Trophoblast cell (in vitro differentiated cells and primary cell): ENCODE data around the gene TACC3.

Source experiments
- DNase-seq, 2 donors: peaks; one replicate each; pipeline ENCODE4 v3.0.0-alpha.2; 2016
- H2AFZ ChIP-seq: 2 replicates; pipeline ENCODE4 v1.6.1; 2013; ENCODE audit warnings: low read length, moderate library complexity, mild to moderate bottlenecking; ENCODE audit not compliant: insufficient read depth, poor library complexity
- H2AK5ac ChIP-seq: 2 replicates; pipeline ENCODE4 v1.6.1; 2013; ENCODE audit warnings: mild to moderate bottlenecking, low read length
- H2BK120ac ChIP-seq: 2 replicates; pipeline ENCODE4 v1.6.1; 2013; ENCODE audit warnings: low read length, mild to moderate bottlenecking, moderate library complexity; ENCODE audit not compliant: insufficient read depth, poor library complexity
- H2BK12ac ChIP-seq: 2 replicates; pipeline ENCODE4 v1.6.1; 2013; ENCODE audit warnings: mild to moderate bottlenecking, low read length, moderate library complexity
- H2BK5ac ChIP-seq: 2 replicates; pipeline ENCODE4 v1.6.1; 2013; ENCODE audit warnings: low read length, low read depth, moderate library complexity, mild to moderate bottlenecking; ENCODE audit not compliant: poor library complexity
- H3K14ac ChIP-seq: 2 replicates; pipeline ENCODE4 v1.6.1; 2013; ENCODE audit warnings: mild to moderate bottlenecking, low read length
- H3K18ac ChIP-seq: 2 replicates; pipeline ENCODE4 v1.6.1; 2013; ENCODE audit warnings: mild to moderate bottlenecking, low read length
- H3K23ac ChIP-seq: 2 replicates; pipeline ENCODE4 v1.6.1; 2013; ENCODE audit warnings: low read length
- H3K27ac ChIP-seq: 2 replicates; pipeline ENCODE4 v1.5.1; 2013; ENCODE audit warnings: low read depth, mild to moderate bottlenecking, inconsistent platforms, low read length, moderate library complexity
- H3K27me3 ChIP-seq: 2 replicates; pipeline ENCODE4 v1.6.1; 2013; ENCODE audit warnings: inconsistent platforms, mild to moderate bottlenecking, low read length, moderate library complexity; ENCODE audit not compliant: insufficient read depth
- H3K36me3 ChIP-seq, 2 experiments: 1 replicate in 1 of 2; 2 replicates in 1 of 2; pipeline ENCODE4 v1.6.1; 2013; ENCODE audit warnings: low read length in 2 of 2, mild to moderate bottlenecking in 2 of 2, moderate library complexity in 1 of 2; ENCODE audit not compliant: insufficient read depth in 2 of 2, control insufficient read depth in 1 of 2
- H3K4ac ChIP-seq: 2 replicates; pipeline ENCODE4 v1.6.1; 2013; ENCODE audit warnings: low read depth, mild to moderate bottlenecking, low read length, moderate library complexity
- H3K4me1 ChIP-seq, 2 experiments: 1 replicate in 1 of 2; 2 replicates in 1 of 2; pipeline ENCODE4 v1.6.1; 2013; ENCODE audit warnings: low read length in 2 of 2, mild to moderate bottlenecking in 2 of 2, moderate library complexity in 1 of 2; ENCODE audit not compliant: insufficient read depth in 2 of 2, control insufficient read depth in 1 of 2
- H3K4me2 ChIP-seq: 2 replicates; pipeline ENCODE4 v1.6.1; 2013; ENCODE audit warnings: inconsistent platforms, mild to moderate bottlenecking, low read length, moderate library complexity
- H3K4me3 ChIP-seq: 2 replicates; pipeline ENCODE4 v1.5.1; 2013; ENCODE audit warnings: mild to moderate bottlenecking, low read depth, low read length, inconsistent platforms
- H3K79me1 ChIP-seq: one replicate; pipeline ENCODE4 v1.6.1; 2013; ENCODE audit warnings: low read length
- H3K79me2 ChIP-seq: 2 replicates; pipeline ENCODE4 v1.6.1; 2013; ENCODE audit warnings: low read length, mild to moderate bottlenecking; ENCODE audit not compliant: control insufficient read depth, insufficient read depth, poor library complexity
- H3K9ac ChIP-seq: 2 replicates; pipeline ENCODE4 v1.6.1; 2013; ENCODE audit warnings: mild to moderate bottlenecking, low read length
- H3K9me3 ChIP-seq: 2 replicates; pipeline ENCODE4 v1.6.1; 2013; ENCODE audit warnings: low read depth, mild to moderate bottlenecking, control low read depth, inconsistent platforms, low read length; ENCODE audit not compliant: insufficient read depth
- H4K12ac ChIP-seq: 2 replicates; pipeline ENCODE4 v1.6.1; 2013; ENCODE audit warnings: low read depth, mild to moderate bottlenecking, low read length, moderate library complexity
- H4K8ac ChIP-seq: 2 replicates; pipeline ENCODE4 v1.6.1; 2013; ENCODE audit warnings: low read depth, mild to moderate bottlenecking, low read length, moderate library complexity
- H4K91ac ChIP-seq: one replicate; pipeline ENCODE4 v1.6.1; 2013; ENCODE audit warnings: low read depth, mild to moderate bottlenecking, low read length, moderate library complexity
- WGBS: extraction: QIAGEN DNeasy Blood & Tissue Kit; methylation state at CpG from one replicate; pipeline ENCODE4 v1.1.7; 2013; ENCODE audit warnings: missing lambda C conversion rate; ENCODE audit not compliant: insufficient read length, insufficient coverage; ENCODE audit errors: extremely low coverage; 5-methylcytosine and 5-hydroxymethylcytosine counted together

TACC3 gene

DNA sequence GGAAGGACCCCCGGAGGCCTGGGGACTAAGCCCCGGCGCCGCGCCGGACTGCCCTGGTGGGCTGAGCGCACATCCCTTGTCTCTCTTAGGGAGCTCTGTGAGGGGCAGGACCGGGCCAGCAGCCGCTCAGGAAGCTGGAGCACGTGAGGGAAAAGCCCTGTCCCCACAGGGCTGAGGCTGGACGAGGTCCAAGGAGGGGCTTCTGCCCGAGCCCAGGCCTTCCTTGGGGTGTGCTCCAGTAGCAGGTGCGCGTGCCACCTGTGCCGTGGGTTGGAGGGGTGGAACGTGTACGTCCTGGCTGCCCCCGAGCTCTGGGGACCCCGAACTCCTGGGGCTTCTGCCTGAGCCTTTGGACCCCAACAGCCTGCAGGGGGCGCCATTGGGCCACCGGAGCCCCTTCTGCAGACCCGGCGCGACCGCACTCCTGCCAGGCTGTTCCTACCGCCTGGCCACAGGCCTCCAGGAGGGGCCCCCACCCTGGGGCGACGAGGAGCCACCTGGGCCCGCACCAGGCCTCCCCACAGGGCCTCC is 27.2 kb downstream of the TACC3 start:
- H3K79me2 ChIP-seq = no peaks in the 10 kb centered on the region
- no peaks in the 10 kb centered on the region for H3K27me3 ChIP-seq
- H3K9ac ChIP-seq = no peak overlapping the region
- H3K4me3 ChIP-seq = no peak overlapping the region
- no peak overlapping the region for H4K91ac ChIP-seq
- H3K27ac ChIP-seq = no peak overlapping the region
- H2BK120ac ChIP-seq = no peak overlapping the region
- no peak overlapping the region for H3K4ac ChIP-seq
- no peak overlapping the region for H2AK5ac ChIP-seq
- no peaks in the 10 kb centered on the region for H3K9me3 ChIP-seq
- H3K4me2 ChIP-seq = peak overlapping the region; percentile 31
- H3K79me1 ChIP-seq = no peaks in the 10 kb centered on the region
- no peak overlapping the region for H3K14ac ChIP-seq
- no peak overlapping the region for H4K12ac ChIP-seq
- H2BK5ac ChIP-seq = no peak overlapping the region
- no peak overlapping the region for H3K23ac ChIP-seq
- peaks cover 0 to 3% of the 10 kb centered on the region in 2 experiments for H3K4me1 ChIP-seq
- peaks cover 15 to 16% of the 10 kb centered on the region in 2 experiments for H3K36me3 ChIP-seq
- H2BK12ac ChIP-seq = no peak overlapping the region
- no peak overlapping the region for H3K18ac ChIP-seq
- peak; percentile 24 to 66 for DNase-seq
- WGBS = no CpG with 5 or more reads among the region's 29 CpGs
- no peak overlapping the region for H4K8ac ChIP-seq
- no peak overlapping the region for H2AFZ ChIP-seq

DNA sequence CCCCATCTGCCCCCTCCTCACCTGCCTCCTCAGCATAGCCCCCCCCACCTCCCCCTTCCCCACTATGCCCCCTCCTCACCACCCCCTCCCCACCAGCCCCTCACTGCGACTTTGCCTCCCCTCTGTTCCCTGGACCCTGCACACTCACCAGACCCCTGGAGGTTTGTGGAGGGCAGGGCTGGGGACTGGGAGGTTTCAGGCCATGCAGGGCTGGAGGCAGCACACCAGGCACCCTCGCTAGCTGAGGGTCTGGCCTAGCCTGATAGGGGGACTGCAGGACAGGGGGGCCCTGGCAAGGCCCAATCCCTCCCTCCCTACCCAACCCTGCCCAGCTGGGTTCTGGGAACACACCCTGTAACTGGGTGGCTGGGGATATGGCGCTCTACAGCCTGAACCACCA is 28.0 kb downstream of the TACC3 start:
- no peak overlapping the region for H2AK5ac ChIP-seq
- H3K14ac ChIP-seq = no peak overlapping the region
- no peaks in the 10 kb centered on the region for H3K9me3 ChIP-seq

DNA sequence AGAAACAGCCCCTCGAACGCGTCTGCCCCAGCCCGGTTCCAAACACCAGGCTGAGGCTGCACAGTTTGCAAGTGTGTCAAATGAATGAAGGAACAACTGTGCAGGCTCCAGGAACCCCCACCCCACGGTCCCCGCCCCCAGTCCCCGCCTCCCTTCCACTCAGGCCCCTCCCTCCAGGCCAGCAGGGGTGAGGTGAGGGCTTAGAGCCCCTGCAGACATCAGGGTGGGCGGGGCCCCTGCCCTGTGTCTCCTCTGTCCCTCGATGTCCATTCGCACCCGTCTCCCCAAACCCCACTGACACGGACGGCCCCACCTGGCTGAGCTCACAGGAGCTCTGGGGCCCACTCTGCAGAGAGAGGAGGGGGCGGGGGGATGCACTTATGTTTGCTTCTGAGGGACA is 28.5 kb downstream of the TACC3 start:
- no peaks in the 10 kb centered on the region for H3K79me1 ChIP-seq
- H3K4me3 ChIP-seq = no peak overlapping the region
- H4K8ac ChIP-seq = no peak overlapping the region
- no peaks in the 10 kb centered on the region for H3K79me2 ChIP-seq
- no peak overlapping the region for H4K12ac ChIP-seq
- H3K27ac ChIP-seq = no peak overlapping the region
- DNase-seq = no peak
- H3K4ac ChIP-seq = no peak overlapping the region
- H3K4me1 ChIP-seq = peaks cover 0 to 3% of the 10 kb centered on the region in 2 experiments
- no peaks in the 10 kb centered on the region for H3K9me3 ChIP-seq
- no peak overlapping the region for H3K14ac ChIP-seq
- H2BK12ac ChIP-seq = no peak overlapping the region
- H3K9ac ChIP-seq = no peak overlapping the region
- H3K4me2 ChIP-seq = no peak overlapping the region
- H2AK5ac ChIP-seq = no peak overlapping the region
- WGBS = no CpG with 5 or more reads among the region's 14 CpGs
- H2AFZ ChIP-seq = no peak overlapping the region
- H3K23ac ChIP-seq = no peak overlapping the region
- no peak overlapping the region for H4K91ac ChIP-seq
- H3K27me3 ChIP-seq = no peaks in the 10 kb centered on the region
- H2BK5ac ChIP-seq = no peak overlapping the region
- no peak overlapping the region for H3K18ac ChIP-seq
- no peak overlapping the region for H2BK120ac ChIP-seq
- H3K36me3 ChIP-seq = peaks cover 3% of the 10 kb centered on the region in 2 experiments

More for the DNA sequence above, 28.0 kb downstream of the TACC3 start:
- no peaks in the 10 kb centered on the region for H3K27me3 ChIP-seq
- H4K91ac ChIP-seq = no peak overlapping the region
- peaks cover 7 to 8% of the 10 kb centered on the region in 2 experiments for H3K36me3 ChIP-seq
- no peak overlapping the region for H3K23ac ChIP-seq
- H4K8ac ChIP-seq = no peak overlapping the region
- H3K4me2 ChIP-seq = no peak overlapping the region
- H3K4me1 ChIP-seq = peaks cover 0 to 3% of the 10 kb centered on the region in 2 experiments
- H3K27ac ChIP-seq = no peak overlapping the region
- H3K4me3 ChIP-seq = no peak overlapping the region
- H3K9ac ChIP-seq = no peak overlapping the region
- no peak overlapping the region for H3K18ac ChIP-seq
- H2BK5ac ChIP-seq = no peak overlapping the region
- no peak overlapping the region for H2BK120ac ChIP-seq
- WGBS = no CpG with 5 or more reads among the region's 3 CpGs
- H3K79me1 ChIP-seq = no peaks in the 10 kb centered on the region
- no peak overlapping the region for H3K4ac ChIP-seq
- DNase-seq = no peak
- no peak overlapping the region for H2AFZ ChIP-seq
- H2BK12ac ChIP-seq = no peak overlapping the region
- no peak overlapping the region for H4K12ac ChIP-seq
- H3K79me2 ChIP-seq = no peaks in the 10 kb centered on the region

DNA sequence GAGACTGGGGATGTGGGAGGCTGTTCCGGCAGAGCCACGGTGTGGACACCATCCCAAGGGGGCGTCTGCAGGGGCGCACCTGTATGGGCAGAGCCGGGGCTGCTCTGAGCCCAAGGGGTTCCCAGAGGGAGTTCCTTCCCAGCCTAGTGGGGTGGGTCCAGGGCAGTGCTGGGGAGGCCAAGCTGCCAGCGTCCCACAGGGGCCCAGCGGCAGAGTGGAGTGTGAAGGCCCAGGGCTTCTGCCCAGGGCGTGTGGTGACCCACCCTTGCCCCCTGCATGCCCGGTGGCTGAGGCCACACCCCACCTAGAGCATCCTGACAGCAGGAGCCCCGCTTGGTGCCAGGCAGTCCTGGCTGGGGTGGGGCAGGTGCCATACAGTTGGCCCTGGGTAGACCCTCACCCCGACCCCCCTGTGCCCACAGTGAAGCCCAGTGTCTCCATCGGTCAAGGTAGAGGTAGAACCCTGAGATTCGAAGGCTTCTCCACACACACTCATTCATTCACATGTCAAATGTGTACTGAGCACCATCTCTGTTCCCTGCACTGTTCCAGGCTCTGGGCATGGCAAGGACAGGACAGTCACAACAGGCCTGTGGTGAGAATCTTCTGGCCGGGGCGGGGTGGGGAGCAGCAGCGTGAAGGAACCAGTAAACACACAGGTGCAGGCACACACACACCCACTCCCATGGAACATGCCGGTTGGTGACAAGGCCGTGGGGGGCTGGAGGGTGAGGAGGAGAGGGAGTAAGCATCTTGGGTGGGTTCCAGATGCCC is 29.2 kb downstream of the TACC3 start:
- no peak for DNase-seq
- no peak overlapping the region for H4K8ac ChIP-seq
- WGBS = no CpG with 5 or more reads among the region's 18 CpGs
- no peak overlapping the region for H4K12ac ChIP-seq
- H3K4me3 ChIP-seq = no peak overlapping the region
- H3K4me2 ChIP-seq = no peak overlapping the region
- no peaks in the 10 kb centered on the region for H3K36me3 ChIP-seq
- H3K79me1 ChIP-seq = no peaks in the 10 kb centered on the region
- no peak overlapping the region for H3K9ac ChIP-seq
- H3K9me3 ChIP-seq = no peaks in the 10 kb centered on the region
- H3K18ac ChIP-seq = no peak overlapping the region
- H2AK5ac ChIP-seq = no peak overlapping the region
- no peak overlapping the region for H2AFZ ChIP-seq
- no peak overlapping the region for H2BK5ac ChIP-seq
- H3K4ac ChIP-seq = no peak overlapping the region
- H3K14ac ChIP-seq = no peak overlapping the region
- no peak overlapping the region for H4K91ac ChIP-seq
- H2BK120ac ChIP-seq = no peak overlapping the region
- no peaks in the 10 kb centered on the region for H3K27me3 ChIP-seq
- peaks cover 0 to 3% of the 10 kb centered on the region in 2 experiments for H3K4me1 ChIP-seq
- no peak overlapping the region for H2BK12ac ChIP-seq
- no peaks in the 10 kb centered on the region for H3K79me2 ChIP-seq
- no peak overlapping the region for H3K27ac ChIP-seq
- no peak overlapping the region for H3K23ac ChIP-seq
